GM19455 (cell line): Measurements from ENCODE around the gene SH2D3A.

Experiments
- ATAC-seq: cut with Tn5 transposase; IDR thresholded peaks from one replicate; pipeline ENCODE4 v1.9.1; 2021; ENCODE audit not compliant: unreplicated experiment

SH2D3A gene

DNA sequence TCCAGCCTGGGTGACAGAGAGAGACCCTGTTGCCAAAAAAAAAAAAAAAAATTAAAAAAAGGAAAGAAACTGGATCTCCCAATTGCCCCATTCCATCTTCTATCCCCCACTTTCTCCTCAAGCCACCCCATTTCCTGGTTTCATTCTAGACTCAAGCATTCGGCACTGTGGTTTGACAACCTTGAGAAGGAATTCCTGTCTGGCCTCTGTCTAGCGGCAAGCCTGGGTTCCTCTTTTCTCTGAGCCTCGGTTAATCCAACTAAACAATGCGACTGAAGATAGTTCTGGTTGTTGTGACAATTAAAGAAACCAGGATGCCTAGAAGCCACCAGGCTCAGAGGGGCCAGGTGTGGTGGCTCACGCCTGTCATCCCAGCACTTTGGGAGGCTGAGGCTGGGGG lies 43.5 kb downstream of the SH2D3A start:
- ATAC-seq, result no peak

- no peak for ATAC-seq
These were observed 44.1 kb downstream of the SH2D3A start for GRCh38 chr19:6723108-6723618.

- ATAC-seq, result no peak
These were observed 45.5 kb downstream of the SH2D3A start for GRCh38 chr19:6721773-6722172.

DNA sequence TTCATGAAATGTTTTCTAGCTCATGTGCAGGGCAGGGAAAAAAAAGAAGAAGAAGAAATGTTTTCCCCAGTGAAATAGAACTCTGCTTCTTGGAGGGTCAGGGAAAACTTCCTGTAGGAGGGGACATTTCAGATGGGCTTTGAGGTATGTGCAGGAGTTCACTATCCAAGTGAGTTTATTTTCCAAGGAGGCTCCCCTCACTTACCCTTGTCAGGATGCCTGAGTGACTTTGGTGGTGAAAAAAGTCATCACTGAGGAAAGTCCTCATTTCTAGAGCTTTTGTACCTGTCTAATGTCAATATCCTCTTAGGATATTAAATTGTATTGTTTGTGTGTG lies 46.1 kb downstream of the SH2D3A start:
- no peak for ATAC-seq

DNA sequence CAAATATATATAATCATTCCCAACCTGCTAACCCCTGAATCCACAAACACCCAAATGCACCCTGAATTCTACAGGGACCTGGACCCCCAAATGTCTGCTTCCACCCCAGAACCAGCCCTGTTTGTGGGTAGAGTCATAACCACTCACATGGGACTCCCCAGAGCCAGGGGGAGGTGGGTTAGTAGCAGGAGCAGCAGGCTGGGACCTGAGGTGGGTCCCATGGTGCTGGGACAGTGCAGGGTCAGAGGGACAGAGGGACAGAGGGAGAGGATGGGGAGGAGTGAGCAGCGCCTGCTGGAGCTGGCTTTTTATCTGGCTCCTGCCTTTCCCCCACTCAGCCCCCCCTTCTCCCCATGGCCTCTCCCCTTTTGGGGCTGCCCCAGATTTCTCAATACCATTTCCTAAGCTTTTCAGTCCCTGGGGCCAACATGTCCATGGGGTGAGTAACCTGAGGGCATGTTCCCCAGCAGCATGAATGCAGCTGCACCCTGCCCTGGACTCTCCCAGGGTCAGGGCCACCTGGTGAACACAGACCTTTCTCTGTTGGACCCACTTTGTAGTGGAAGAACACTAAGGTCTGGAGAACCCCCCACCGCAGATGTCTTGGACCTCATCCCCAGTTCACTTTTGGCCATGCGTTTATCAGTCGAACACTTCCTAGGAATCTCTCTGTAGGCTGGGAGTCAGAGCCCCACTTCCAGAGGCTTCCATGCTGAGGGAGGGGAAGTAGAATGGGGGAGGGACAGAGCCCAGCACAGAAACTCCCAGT lies 46.7 kb downstream of the SH2D3A start, which contains the start of gene C3:
C3 (minus strand) TSS at position 282 of the 769 bp plus-strand sequence; CDS start at position 221, 61 bp downstream.
- no peak for ATAC-seq

GRCh38 chr19:6719992-6720368 lies 47.3 kb downstream of the SH2D3A start:
- no peak for ATAC-seq

GRCh38 chr19:6719540-6719861 lies 47.7 kb downstream of the SH2D3A start:
- no peak for ATAC-seq

- ATAC-seq, result no peak
These were observed 48.3 kb downstream of the SH2D3A start for GRCh38 chr19:6718741-6719539.

DNA sequence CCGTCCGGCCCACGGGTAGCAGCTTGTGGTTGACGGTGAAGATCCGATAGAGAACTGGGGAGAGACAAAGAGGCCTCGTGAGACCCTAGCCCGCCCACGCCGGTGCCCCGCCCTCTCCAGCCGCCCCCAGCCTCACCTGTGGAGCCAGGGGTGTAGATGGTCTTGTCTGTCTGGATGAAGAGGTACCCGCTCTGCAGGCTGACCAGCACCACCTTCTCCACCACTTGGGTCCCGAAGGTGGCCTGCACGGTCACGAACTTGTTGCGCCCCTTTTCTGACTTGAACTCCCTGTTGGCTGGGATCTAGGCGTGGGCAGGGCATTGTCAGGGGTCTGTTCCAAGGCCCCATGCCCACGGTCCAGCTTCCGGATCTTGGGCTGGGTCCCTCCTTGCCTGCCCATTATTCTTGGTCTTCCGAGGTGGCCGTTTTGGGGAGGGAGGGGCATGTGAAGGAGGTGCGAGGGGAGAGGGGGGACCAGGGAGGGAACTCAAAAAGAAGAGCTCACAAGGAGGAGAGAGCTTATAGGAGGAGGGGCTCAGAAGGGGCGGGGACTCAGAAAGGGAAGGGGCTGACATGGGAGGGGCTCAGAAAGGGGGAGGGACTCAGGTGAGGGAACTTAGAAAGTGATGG lies 49.0 kb downstream of the SH2D3A start:
- ATAC-seq, result no peak

- ATAC-seq, result no peak
These were observed 49.7 kb downstream of the SH2D3A start for GRCh38 chr19:6717441-6717971.

DNA sequence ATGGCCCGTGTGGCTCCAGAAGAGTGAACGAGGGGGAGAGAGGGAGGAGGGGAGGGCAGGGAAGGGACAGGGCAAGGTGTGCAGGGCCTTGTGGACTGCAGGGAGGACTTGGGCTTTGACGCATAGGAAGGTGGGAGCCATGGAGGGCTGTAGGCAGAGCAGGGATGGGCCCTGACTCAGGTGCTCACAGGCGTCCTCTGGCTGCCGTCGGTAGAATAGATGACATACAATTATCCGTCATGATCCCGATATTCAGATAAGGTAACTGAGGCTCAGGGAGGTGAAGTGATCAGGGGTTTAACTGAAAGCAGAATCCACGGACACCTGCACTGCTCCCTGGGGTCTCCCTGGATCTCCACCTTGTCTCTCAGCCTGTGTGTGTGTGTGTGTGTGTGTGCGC lies 50.2 kb downstream of the SH2D3A start:
- no peak for ATAC-seq

- no peak for ATAC-seq
These were observed 50.6 kb downstream of the SH2D3A start for GRCh38 chr19:6716610-6716970.

- ATAC-seq, result no peak
These were observed 52.3 kb downstream of the SH2D3A start for GRCh38 chr19:6714749-6715555.

- ATAC-seq, result no peak
These were observed 53.2 kb downstream of the SH2D3A start for GRCh38 chr19:6713773-6714692.

GRCh38 chr19:6712692-6713670 lies 54.3 kb downstream of the SH2D3A start:
- no peak for ATAC-seq

GRCh38 chr19:6712231-6712630 lies 55.0 kb downstream of the SH2D3A start:
- ATAC-seq, result no peak

DNA sequence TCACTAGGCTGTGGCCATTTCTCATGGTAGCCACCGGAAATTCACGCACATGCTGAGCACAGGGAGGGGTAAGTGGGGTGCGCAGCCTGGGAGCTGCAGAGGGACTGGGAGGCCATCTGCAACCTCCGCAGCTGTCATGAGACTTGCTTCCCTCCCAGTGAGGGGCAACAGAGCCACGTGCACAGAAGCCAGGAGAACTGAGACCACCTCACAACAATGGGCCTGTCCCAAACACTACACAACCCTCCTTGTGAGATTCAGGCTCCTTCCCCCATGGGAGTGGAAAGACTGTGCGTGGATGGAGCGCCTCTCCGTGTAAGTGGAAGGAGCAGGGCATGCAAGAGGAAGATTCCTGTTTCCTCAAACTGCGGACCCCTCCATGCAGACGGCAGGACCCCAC lies 55.6 kb downstream of the SH2D3A start:
- ATAC-seq, result no peak

- ATAC-seq, result no peak
These were observed 56.2 kb downstream of the SH2D3A start for GRCh38 chr19:6711078-6711361.
